GM12864 (cell line): ENCODE data around the gene PLOD2.

Experiments
- DNase-seq: peaks from one replicate; pipeline ENCODE4 v3.0.0-alpha.2; 2011; ENCODE audit warnings: low read depth
- H3K4me3 ChIP-seq: 2 replicates; pipeline ENCODE4 v1.5.1; 2011; ENCODE audit warnings: mild to moderate bottlenecking, low read depth, low read length, control low read depth
- TF ChIP-seq, protein P1 (sequence below): IDR thresholded peaks from 2 replicates; pipeline ENCODE4 v1.5.1; 2011; ENCODE audit warnings: low read depth, mild to moderate bottlenecking, moderate library complexity, low read length, control low read depth, inconsistent platforms; ENCODE audit errors: missing control alignments

Gene PLOD2

DNA sequence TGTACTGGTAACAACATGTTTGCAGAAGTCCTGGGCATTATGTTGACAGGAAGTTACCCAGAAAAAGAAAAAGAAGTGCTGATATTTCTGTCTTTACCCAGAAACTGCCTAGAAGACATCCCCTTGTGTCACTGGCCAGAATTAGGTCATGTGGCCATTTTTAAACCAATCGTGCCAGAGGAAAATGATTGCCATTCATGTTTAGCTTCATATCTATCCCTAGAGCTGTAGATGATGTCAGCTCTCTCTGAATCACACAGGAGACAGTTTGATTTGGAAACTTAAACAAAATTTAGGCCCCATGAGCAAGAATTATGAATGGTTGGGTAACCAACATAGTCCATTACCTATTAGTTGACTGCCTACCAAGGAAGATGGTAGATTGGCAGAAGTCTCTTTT is 8.9 kb upstream of the PLOD2 start:
- DNase-seq, result no peak
- H3K4me3 ChIP-seq, result no peak overlapping the region
- TF ChIP-seq, protein P1, sequence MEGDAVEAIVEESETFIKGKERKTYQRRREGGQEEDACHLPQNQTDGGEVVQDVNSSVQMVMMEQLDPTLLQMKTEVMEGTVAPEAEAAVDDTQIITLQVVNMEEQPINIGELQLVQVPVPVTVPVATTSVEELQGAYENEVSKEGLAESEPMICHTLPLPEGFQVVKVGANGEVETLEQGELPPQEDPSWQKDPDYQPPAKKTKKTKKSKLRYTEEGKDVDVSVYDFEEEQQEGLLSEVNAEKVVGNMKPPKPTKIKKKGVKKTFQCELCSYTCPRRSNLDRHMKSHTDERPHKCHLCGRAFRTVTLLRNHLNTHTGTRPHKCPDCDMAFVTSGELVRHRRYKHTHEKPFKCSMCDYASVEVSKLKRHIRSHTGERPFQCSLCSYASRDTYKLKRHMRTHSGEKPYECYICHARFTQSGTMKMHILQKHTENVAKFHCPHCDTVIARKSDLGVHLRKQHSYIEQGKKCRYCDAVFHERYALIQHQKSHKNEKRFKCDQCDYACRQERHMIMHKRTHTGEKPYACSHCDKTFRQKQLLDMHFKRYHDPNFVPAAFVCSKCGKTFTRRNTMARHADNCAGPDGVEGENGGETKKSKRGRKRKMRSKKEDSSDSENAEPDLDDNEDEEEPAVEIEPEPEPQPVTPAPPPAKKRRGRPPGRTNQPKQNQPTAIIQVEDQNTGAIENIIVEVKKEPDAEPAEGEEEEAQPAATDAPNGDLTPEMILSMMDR, result no peak

DNA sequence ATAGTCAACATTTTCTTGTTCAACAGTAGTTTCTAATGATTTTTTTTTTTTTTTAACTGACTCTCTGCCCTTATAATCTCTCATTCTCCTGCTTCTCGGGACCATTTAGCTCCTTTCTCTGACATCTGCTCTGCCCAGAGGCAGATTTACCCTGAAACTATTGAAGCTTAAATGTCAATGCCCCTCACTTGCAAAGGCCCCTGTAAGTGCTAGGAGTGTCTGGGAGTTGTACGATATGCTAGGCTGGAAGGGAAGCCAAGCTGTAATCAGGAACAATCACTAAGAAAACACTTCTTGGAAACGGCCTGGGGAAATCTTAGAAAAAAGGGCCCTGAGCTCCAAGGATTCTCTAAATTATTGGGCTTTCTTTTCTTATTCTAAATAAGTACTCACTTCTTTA is 5.8 kb upstream of the PLOD2 start:
- H3K4me3 ChIP-seq, result no peak overlapping the region
- DNase-seq, result no peak
- TF ChIP-seq, protein P1, result no peak

DNA sequence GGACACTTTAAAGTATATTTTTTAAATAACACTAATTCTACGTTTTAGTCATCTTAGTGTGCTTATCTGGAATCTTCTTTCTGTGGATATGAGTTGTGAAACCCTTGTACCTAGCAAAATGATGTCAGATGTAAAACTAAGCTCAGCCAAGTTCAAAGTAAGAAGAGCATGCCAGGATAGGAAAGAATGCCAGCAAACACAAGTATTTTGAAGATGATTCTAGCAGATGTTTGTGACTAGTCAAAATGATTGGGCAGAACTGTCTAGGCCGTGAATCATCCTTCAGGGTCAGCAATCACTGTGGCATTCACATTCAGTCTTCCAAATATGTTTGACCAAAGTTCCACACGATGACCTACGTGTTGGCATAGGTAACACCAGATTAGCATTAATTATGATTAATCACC is 5.4 kb upstream of the PLOD2 start:
- TF ChIP-seq, protein P1, result no peak
- DNase-seq, result no peak

DNA sequence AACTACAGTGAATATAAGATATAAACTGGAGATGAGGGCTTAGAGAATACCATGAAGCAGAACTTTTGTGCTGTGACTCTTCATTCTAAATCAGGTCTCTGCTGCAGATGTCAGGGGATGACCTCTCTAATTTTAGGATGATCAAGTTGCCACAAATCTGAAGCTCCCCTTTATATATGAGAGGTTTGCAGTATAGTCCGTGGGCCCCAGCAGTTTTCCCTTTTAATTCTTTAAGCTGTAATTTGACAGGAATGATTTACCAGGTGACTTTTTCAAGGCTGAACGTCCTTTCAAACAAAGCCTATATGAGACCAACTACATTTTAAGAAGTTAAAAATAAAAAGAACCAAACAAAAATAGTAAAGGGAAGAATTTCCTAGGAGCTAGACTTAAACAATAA is 4.9 kb upstream of the PLOD2 start:
- DNase-seq, result no peak
- H3K4me3 ChIP-seq, result no peak overlapping the region
- TF ChIP-seq, protein P1, result no peak

More for the DNA sequence above, 5.4 kb upstream of the PLOD2 start:
- H3K4me3 ChIP-seq, result no peak overlapping the region

DNA sequence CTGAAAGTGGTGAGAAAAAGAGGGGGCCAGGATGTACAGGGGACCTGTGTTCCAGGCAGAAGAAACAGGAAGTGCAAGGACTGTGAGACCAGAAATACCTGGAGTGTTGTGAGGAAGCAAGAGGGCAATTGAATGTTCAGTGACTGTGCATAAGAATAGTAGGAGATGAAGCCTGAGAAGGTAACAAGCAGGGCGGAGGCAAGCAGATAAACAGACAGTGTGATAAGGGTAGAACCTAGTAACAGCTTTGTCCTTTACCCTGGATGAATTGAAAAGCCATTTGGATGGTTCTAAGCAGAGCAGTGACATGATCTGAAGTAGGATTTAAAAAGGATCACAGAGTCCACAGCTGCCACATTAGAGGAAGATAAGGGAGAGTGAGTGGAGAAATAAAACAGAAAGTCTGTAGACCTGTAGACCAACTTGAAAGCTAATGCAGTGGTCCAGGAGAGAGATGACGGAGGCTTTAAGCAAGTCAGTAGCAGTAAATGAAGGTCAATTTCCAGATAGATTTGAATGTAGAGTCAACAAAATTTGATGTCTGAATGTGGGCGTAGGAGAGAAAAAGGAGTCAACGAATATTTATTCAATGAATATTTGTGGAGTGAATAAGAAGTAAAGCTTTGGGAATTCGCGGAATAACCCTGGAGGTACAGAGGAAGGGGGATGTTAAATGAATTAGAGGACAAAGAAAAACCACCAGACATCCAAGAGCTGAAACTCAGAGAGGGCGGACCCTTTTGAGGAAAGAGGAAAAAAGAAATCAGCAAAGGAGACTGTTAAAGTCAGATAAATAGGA is 4.2 kb upstream of the PLOD2 start:
- no peak for DNase-seq
- no peak overlapping the region for H3K4me3 ChIP-seq
- TF ChIP-seq, protein P1, result no peak

DNA sequence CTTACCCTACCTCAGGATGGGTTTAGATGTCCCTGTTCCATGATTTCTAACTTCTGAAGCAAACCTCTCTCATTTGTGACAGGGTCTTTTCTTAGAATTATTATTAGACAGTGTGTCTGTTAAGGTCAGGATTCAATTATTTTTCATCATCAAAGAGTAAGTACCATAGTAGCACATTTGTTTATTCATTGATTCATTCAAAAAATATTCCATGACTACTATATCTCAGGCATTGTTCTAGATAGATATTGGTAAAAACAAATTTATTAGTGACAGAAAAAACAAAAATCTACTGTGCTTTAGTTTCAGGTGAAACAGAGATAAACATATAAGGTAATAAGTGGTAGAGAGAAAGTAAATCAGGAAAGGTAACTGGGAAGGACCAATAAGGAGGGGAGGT is 3.5 kb upstream of the PLOD2 start:
- no peak overlapping the region for H3K4me3 ChIP-seq
- TF ChIP-seq, protein P1, result no peak
- no peak for DNase-seq

DNA sequence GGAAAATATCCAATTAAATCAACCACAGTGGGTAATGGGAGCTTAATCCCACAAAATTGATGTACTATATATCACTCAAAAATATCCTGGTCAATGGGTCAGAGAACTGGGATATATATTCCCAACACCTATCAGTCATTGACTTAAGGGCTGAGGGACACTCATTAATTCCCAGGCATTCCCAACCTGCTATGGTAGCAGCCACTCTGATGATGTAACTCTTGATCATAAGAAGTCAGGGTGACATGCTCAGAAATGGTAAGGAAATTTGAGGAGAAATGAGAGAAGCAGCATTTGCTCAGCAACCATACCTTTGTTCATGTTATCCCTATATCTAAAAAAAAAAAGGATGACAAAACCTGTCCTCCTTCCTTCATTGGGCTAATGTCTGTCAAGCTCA is 3.1 kb upstream of the PLOD2 start:
- no peak for DNase-seq
- TF ChIP-seq, protein P1, result no peak
- H3K4me3 ChIP-seq, result no peak overlapping the region
